Measurements from ENCODE around the gene LCN1.

GRCh38 chr9:135485832-135486231 is 35.4 kb upstream of the LCN1 start:
- TF ChIP-seq EZH2phosphoT487 (IDR thresholded peaks at IDR 0.05; ENCODE audit: borderline replicate concordance, low read depth, low read length) (no peak), CTCF (conservative IDR thresholded peaks at IDR 0.05; ENCODE audit: low read length) (no peak)
